Measurements from ENCODE around the gene TMEM254.

DNA sequence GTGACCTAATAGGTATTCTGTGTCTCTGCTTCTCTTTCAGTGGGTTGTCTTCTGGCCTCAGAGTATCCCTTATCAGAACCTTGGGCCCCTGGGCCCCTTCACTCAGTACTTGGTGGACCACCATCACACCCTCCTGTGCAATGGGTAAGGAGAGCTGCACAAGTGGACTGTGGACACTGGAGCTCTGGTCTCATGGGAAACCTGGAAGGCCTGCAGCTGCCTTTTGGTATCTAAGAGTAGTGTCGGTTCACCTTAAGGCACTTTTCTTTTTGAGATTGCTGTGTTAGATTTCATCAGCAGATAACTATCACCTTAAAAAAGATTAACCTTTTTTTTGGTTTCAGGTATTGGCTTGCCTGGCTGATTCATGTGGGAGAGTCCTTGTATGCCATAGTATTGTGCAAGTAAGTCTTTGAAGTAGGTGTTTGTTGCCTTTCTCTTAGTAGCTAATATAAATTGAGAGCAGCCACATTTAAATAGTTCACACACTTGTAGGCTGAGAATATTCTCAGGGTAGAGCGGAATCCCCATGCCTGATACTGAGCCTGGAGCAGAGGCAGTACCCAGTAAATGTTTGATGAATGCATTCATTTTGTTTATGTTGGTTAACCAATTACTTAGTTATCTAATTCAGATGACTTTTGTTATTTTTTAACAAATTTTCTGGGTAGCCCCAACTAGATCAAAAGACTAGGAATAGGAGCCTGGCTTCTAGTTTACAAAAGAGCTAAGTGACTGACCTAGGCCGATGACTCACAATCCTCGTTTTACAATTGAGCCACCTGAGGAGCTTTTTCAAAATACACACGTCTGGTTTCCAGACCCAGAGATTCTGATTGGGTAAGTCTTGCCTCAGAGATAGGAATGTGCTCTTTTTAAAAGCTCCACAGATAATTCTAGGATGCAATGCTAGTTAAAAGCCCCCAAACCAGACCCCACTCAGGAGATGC lies 3.6 kb downstream of the TMEM254 start:
- TF ChIP-seq, protein P1, sequence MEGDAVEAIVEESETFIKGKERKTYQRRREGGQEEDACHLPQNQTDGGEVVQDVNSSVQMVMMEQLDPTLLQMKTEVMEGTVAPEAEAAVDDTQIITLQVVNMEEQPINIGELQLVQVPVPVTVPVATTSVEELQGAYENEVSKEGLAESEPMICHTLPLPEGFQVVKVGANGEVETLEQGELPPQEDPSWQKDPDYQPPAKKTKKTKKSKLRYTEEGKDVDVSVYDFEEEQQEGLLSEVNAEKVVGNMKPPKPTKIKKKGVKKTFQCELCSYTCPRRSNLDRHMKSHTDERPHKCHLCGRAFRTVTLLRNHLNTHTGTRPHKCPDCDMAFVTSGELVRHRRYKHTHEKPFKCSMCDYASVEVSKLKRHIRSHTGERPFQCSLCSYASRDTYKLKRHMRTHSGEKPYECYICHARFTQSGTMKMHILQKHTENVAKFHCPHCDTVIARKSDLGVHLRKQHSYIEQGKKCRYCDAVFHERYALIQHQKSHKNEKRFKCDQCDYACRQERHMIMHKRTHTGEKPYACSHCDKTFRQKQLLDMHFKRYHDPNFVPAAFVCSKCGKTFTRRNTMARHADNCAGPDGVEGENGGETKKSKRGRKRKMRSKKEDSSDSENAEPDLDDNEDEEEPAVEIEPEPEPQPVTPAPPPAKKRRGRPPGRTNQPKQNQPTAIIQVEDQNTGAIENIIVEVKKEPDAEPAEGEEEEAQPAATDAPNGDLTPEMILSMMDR (IDR thresholded peaks at IDR 0.05 in 8 of 11, conservative IDR thresholded peaks at IDR 0.05 in 3 of 11), result no peak
- TF ChIP-seq POLR2AphosphoS5 (IDR thresholded peaks at IDR 0.05) (no peak), POLR2A (IDR thresholded peaks at IDR 0.05) (no peak)
